GM12801 (cell line): Measurements from ENCODE around the gene NR3C1.

ENCODE experiments used
- CTCF ChIP-seq: IDR thresholded peaks from one replicate; pipeline ENCODE4 v1.5.1; 2011; ENCODE audit warnings: control low read depth; ENCODE audit not compliant: insufficient read length; ENCODE audit errors: extremely low read depth

The NR3C1 gene

GRCh38 chr5:143318833-143319232 lies 84.7 kb downstream of the NR3C1 start:
- no peak for TF ChIP-seq CTCF

- no peak for TF ChIP-seq CTCF
Measured at GRCh38 chr5:143318270-143318669, 85.2 kb downstream of the NR3C1 start.

GRCh38 chr5:143316844-143317631 lies 86.4 kb downstream of the NR3C1 start:
- TF ChIP-seq CTCF: no peak

GRCh38 chr5:143316337-143316736 lies 87.1 kb downstream of the NR3C1 start:
- no peak for TF ChIP-seq CTCF

GRCh38 chr5:143315929-143316328 lies 87.6 kb downstream of the NR3C1 start:
- TF ChIP-seq CTCF: no peak

- TF ChIP-seq CTCF: no peak
Measured at GRCh38 chr5:143315214-143315613, 88.3 kb downstream of the NR3C1 start.

- TF ChIP-seq CTCF: no peak
Measured at GRCh38 chr5:143314659-143315058, 88.8 kb downstream of the NR3C1 start.

GRCh38 chr5:143314099-143314498 lies 89.4 kb downstream of the NR3C1 start:
- TF ChIP-seq CTCF: no peak
